Astrocyte (in vitro differentiated cells and primary cell): ENCODE measurements around the gene ITGA8. TPM values are rescaled to one million over a fixed set of nuclear protein-coding genes. Genes with fewer than 3 reads are reported as not detected.

Experiments used
- DNase-seq: peaks from one replicate; pipeline ENCODE4 v3.0.0-alpha.2; 2010; ENCODE audit warnings: low read depth
- FAIRE-seq: peaks from 2 replicates; lab custom pipeline; 2011; peaks lifted over from hg19 to GRCh38; lab: Jason Lieb, UNC
- H2AFZ ChIP-seq: 2 replicates; pipeline ENCODE4 v1.6.0; 2012; ENCODE audit warnings: low read depth, low read length, inconsistent platforms
- H3K27ac ChIP-seq: 2 replicates; pipeline ENCODE4 v1.5.1; 2011; ENCODE audit warnings: low read depth, low read length, inconsistent platforms
- H3K27me3 ChIP-seq: 2 replicates; pipeline ENCODE4 v1.6.0; 2011; ENCODE audit warnings: low read length, inconsistent platforms; ENCODE audit not compliant: insufficient read depth
- H3K36me3 ChIP-seq: 2 replicates; pipeline ENCODE4 v1.5.1; 2011; ENCODE audit warnings: low read length, inconsistent platforms; ENCODE audit not compliant: insufficient read depth
- H3K4me1 ChIP-seq: 2 replicates; pipeline ENCODE4 v1.5.1; 2011; ENCODE audit warnings: low read length, inconsistent platforms; ENCODE audit not compliant: insufficient read depth
- H3K4me2 ChIP-seq: 2 replicates; pipeline ENCODE4 v1.6.0; 2012; ENCODE audit warnings: low read length, inconsistent platforms
- H3K4me3 ChIP-seq: 2 replicates; pipeline ENCODE4 v1.5.1; 2011; ENCODE audit warnings: low read depth, mild to moderate bottlenecking, low read length, inconsistent platforms; ENCODE audit not compliant: insufficient read depth
- H3K79me2 ChIP-seq: 2 replicates; pipeline ENCODE4 v1.6.0; 2012; ENCODE audit warnings: mild to moderate bottlenecking, low read length, inconsistent platforms; ENCODE audit not compliant: insufficient read depth
- H3K9ac ChIP-seq: 2 replicates; pipeline ENCODE4 v1.6.0; 2012; ENCODE audit warnings: mild to moderate bottlenecking, low read length, inconsistent platforms
- H3K9me3 ChIP-seq: 2 replicates; pipeline ENCODE4 v1.5.1; 2012; ENCODE audit warnings: low read depth, mild to moderate bottlenecking, low read length, inconsistent platforms; ENCODE audit not compliant: insufficient read depth
- H4K20me1 ChIP-seq: 2 replicates; pipeline ENCODE4 v1.6.0; 2012; ENCODE audit warnings: low read length, inconsistent platforms; ENCODE audit not compliant: insufficient read depth
- H3K27ac Mint-ChIP-seq: one replicate; pipeline ENCODE4 v1.8.0; 2021; ENCODE audit warnings: mild to moderate bottlenecking, mixed read lengths; ENCODE audit not compliant: unreplicated experiment
- H3K27me3 Mint-ChIP-seq: one replicate; pipeline ENCODE4 v1.8.0; 2021; ENCODE audit warnings: low read depth, mixed read lengths; ENCODE audit not compliant: unreplicated experiment
- H3K36me3 Mint-ChIP-seq: one replicate; pipeline ENCODE4 v1.8.0; 2021; ENCODE audit warnings: low read depth, mixed read lengths; ENCODE audit not compliant: unreplicated experiment
- H3K4me1 Mint-ChIP-seq: one replicate; pipeline ENCODE4 v1.8.0; 2021; ENCODE audit warnings: low read depth, mixed read lengths; ENCODE audit not compliant: unreplicated experiment
- H3K4me3 Mint-ChIP-seq: one replicate; pipeline ENCODE4 v1.8.0; 2021; ENCODE audit warnings: mild to moderate bottlenecking, moderate library complexity, mixed read lengths; ENCODE audit not compliant: unreplicated experiment
- H3K9me3 Mint-ChIP-seq: one replicate; pipeline ENCODE4 v1.8.0; 2021; ENCODE audit warnings: mild to moderate bottlenecking, mixed read lengths; ENCODE audit not compliant: unreplicated experiment
- EZH2 ChIP-seq: IDR thresholded peaks from 2 replicates; pipeline ENCODE4 v1.6.1; 2012; ENCODE audit warnings: mild to moderate bottlenecking, low read length, inconsistent platforms; ENCODE audit not compliant: insufficient read depth
- total RNA-seq: library from RNA; stranded (reverse); gene quantifications from 2 replicates; pipeline ENCODE4 v1.2.1, GENCODE V29; 2021
- TF ChIP-seq, protein P1 (sequence below): IDR thresholded peaks from 2 replicates; pipeline ENCODE4 v1.5.1; 2011; ENCODE audit warnings: low read depth, mild to moderate bottlenecking, inconsistent platforms, low read length, moderate library complexity; ENCODE audit not compliant: insufficient read depth

ITGA8 gene
- total RNA-seq, 1 donor from 2014 or later: not detected

DNA sequence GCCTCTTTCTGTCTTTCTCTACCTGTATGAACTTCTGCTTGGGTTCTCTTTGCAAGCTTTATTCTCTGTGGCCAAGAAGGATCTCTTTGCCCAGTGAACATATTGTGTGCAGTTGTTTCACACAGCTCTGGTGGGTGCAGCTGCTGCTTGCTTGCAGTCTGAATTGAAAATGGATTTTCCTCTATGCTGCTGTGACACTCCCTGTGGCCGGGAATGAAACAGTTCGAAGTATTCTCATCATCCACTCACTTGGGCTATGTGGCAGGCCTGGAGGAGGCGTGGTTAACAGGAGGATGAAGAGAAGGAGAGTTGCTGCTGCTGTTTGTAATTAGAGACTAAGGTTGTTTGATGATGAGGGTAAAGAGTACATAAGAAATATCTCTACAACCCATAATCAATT, 28.4 kb upstream of the ITGA8 start:
- Mint-ChIP-seq H3K4me1 (no peaks in the 10 kb centered on the region), H3K4me3 (no peak overlapping the region), H3K27ac (no peak overlapping the region), H3K36me3 (no peaks in the 10 kb centered on the region), H3K9me3 (no peaks in the 10 kb centered on the region), H3K27me3 (peaks cover 11% of the 10 kb centered on the region)
- DNase-seq (no peak), FAIRE-seq (no peak)
- Histone ChIP-seq H2AFZ (no peak overlapping the region), H3K4me1 (peaks cover 4% of the 10 kb centered on the region), H4K20me1 (no peaks in the 10 kb centered on the region), H3K27me3 (no peaks in the 10 kb centered on the region), H3K9ac (no peak overlapping the region), H3K4me2 (no peak overlapping the region), H3K4me3 (no peak overlapping the region), H3K9me3 (no peaks in the 10 kb centered on the region), H3K79me2 (no peaks in the 10 kb centered on the region), H3K36me3 (no peaks in the 10 kb centered on the region), H3K27ac (no peak overlapping the region)
- no peak for TF ChIP-seq EZH2
- TF ChIP-seq, protein P1, sequence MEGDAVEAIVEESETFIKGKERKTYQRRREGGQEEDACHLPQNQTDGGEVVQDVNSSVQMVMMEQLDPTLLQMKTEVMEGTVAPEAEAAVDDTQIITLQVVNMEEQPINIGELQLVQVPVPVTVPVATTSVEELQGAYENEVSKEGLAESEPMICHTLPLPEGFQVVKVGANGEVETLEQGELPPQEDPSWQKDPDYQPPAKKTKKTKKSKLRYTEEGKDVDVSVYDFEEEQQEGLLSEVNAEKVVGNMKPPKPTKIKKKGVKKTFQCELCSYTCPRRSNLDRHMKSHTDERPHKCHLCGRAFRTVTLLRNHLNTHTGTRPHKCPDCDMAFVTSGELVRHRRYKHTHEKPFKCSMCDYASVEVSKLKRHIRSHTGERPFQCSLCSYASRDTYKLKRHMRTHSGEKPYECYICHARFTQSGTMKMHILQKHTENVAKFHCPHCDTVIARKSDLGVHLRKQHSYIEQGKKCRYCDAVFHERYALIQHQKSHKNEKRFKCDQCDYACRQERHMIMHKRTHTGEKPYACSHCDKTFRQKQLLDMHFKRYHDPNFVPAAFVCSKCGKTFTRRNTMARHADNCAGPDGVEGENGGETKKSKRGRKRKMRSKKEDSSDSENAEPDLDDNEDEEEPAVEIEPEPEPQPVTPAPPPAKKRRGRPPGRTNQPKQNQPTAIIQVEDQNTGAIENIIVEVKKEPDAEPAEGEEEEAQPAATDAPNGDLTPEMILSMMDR: no peak

DNA sequence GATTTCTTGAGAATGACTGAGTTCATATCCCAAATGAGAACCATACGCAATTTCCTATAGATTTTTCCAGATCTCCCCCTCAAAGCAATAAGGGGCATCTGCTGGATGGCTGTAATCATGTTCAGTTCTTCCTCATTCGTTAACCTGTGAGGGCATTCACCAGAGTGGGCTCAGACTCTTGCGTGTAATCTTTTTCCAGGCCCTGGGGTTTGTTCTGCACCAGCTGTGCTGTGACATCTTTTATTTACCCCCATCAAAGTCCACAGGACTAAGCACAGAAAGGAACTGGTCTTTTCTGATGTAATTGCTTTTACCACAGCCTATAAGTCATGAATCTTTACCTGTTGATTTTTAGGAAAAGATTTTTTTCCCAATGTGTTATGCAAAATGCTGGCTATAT, 27.9 kb upstream of the ITGA8 start:
- H3K9me3 Mint-ChIP-seq: no peaks in the 10 kb centered on the region
- peaks cover 11% of the 10 kb centered on the region for H3K27me3 Mint-ChIP-seq
- Histone ChIP-seq H3K4me3 (no peak overlapping the region), H3K9me3 (no peaks in the 10 kb centered on the region), H2AFZ (no peak overlapping the region), H3K27ac (no peak overlapping the region), H3K79me2 (no peaks in the 10 kb centered on the region), H3K36me3 (no peaks in the 10 kb centered on the region), H4K20me1 (no peaks in the 10 kb centered on the region), H3K9ac (no peak overlapping the region), H3K4me2 (no peak overlapping the region), H3K27me3 (no peaks in the 10 kb centered on the region), H3K4me1 (peaks cover 9% of the 10 kb centered on the region)
- TF ChIP-seq, protein P1: no peak
- no peak for TF ChIP-seq EZH2
- no peak overlapping the region for H3K4me3 Mint-ChIP-seq
- no peaks in the 10 kb centered on the region for H3K36me3 Mint-ChIP-seq
- H3K4me1 Mint-ChIP-seq: no peaks in the 10 kb centered on the region
- no peak overlapping the region for H3K27ac Mint-ChIP-seq
- FAIRE-seq (no peak), DNase-seq (no peak)

DNA sequence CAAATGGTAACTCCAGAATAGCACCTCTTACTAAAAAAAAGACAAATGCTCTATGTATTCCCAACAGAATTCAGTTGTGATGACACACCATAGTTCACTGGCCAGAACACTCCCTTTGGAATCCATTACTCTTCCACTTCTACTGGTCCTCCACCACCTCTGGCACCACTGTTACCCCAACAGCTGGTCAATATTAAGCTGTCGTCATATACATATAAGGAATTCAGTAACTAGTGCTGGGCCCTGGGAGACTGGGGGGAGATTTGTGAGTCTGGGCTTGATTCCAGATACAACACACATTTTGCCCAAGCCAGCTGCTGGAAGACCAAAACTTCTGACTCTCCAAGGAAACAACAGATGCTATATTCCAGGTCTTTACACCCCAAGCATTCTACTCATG, 26.0 kb upstream of the ITGA8 start:
- Histone ChIP-seq H4K20me1 (no peaks in the 10 kb centered on the region), H3K4me1 (peaks cover 11% of the 10 kb centered on the region), H3K27me3 (no peaks in the 10 kb centered on the region), H3K9me3 (no peaks in the 10 kb centered on the region), H3K27ac (no peak overlapping the region), H3K4me2 (no peak overlapping the region), H2AFZ (no peak overlapping the region), H3K36me3 (no peaks in the 10 kb centered on the region), H3K79me2 (no peaks in the 10 kb centered on the region), H3K9ac (no peak overlapping the region), H3K4me3 (no peak overlapping the region)
- peaks cover 11% of the 10 kb centered on the region for H3K27me3 Mint-ChIP-seq
- TF ChIP-seq, protein P1: no peak
- no peak for TF ChIP-seq EZH2
- no peak overlapping the region for H3K27ac Mint-ChIP-seq
- DNase-seq: peak; percentile 41
- FAIRE-seq: no peak
- no peaks in the 10 kb centered on the region for H3K4me1 Mint-ChIP-seq
- no peaks in the 10 kb centered on the region for H3K36me3 Mint-ChIP-seq
- H3K9me3 Mint-ChIP-seq: no peaks in the 10 kb centered on the region
- no peak overlapping the region for H3K4me3 Mint-ChIP-seq
